ENCODE measurements around the gene FKBP1B.
"Not testable (repeated sequence)": the region's sequence is repeated elsewhere in the genome, so short reads cannot be mapped to it uniquely, and the experiment has no call there.

The FKBP1B gene

GRCh38 chr2:24049485-24050021 is at the start of gene FKBP1B:
FKBP1B (plus strand) TSS chr2:24049741; CDS start chr2:24049850, 109 bp downstream.
- DNase-seq (ENCODE audit: low read depth): peak; percentile 54

DNA sequence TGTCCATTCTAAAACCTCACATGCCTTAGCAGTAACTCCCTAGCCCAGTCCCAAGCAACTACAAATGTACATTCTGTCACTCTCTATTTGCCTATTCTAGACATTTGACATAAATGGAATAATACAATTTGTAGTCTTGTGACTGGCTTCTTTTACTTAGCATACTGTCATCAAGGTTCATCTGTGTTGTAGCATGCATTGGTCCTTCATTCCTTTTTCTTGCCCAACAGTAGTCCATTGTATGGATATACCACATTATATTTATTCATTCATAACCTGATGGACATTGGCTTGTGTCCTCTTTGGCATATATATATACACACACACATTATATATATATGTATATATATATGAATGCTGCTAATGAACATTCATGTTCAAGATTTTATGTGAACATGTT is 41.8 kb upstream of the FKBP1B start:
- no peak for DNase-seq (ENCODE audit: low read depth)

GRCh38 chr2:24008672-24009366 is 40.7 kb upstream of the FKBP1B start:
- DNase-seq (ENCODE audit: low read depth): no peak

DNA sequence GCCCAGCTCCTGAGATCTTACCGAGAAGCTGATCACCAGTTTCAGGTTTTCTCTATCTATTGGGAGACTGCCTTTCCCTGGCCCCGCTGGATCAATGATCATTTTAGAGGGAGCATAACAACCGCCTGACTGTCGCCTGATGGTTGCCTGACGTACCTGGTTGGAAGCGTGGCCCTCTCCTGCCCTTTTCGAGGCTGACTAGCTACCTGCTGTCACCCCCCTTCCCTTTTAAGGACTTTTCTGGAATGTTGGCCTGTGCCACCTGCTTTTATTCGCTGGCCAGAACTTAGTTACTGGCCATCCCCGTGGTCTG is 40.2 kb upstream of the FKBP1B start:
- DNase-seq (ENCODE audit: low read depth): no peak

GRCh38 chr2:24009680-24010476 is 39.7 kb upstream of the FKBP1B start, which contains the start of gene MFSD2B:
MFSD2B (plus strand) TSS chr2:24010085; CDS start chr2:24010097, 12 bp downstream.
- DNase-seq (ENCODE audit: low read depth): peak; percentile 13

DNA sequence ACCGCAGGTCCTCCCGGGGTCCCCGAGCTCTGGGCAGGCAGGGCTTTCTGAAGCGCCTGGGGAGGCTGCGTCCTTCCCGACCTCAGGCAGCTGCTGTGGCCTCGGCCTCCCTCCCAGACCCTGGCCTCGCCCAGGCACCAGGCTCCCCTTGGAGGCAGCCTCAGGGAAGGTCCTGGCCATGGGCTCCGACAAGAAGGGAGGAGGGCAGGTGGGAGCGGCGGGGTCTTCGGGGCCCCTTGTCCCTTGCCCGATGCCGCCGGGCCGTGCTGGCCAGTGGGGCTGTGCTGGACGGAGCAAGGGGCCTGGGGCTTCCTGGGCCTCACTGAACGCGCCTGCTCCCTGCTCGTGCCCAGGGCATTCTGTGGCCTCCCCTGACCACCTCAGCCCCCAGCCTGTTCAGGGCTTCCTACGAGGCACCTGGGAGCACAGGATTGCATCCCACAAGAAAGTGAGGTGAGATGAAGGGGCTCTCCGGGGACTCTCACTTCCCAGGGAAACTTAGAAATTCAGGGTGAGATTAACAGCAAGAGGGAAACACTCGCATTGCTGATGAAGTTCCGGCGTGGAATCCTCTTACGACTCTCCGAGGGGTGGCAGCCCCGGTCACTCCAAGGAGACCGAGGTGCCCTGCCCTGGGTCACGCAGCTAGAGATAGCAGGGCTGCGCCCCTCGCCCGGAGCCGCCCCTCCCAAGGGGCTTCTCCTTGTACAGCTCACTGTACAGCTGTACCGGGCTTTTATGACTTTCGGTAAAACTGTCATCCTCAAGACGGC is 38.9 kb upstream of the FKBP1B start:
- DNase-seq (ENCODE audit: low read depth): no peak

DNA sequence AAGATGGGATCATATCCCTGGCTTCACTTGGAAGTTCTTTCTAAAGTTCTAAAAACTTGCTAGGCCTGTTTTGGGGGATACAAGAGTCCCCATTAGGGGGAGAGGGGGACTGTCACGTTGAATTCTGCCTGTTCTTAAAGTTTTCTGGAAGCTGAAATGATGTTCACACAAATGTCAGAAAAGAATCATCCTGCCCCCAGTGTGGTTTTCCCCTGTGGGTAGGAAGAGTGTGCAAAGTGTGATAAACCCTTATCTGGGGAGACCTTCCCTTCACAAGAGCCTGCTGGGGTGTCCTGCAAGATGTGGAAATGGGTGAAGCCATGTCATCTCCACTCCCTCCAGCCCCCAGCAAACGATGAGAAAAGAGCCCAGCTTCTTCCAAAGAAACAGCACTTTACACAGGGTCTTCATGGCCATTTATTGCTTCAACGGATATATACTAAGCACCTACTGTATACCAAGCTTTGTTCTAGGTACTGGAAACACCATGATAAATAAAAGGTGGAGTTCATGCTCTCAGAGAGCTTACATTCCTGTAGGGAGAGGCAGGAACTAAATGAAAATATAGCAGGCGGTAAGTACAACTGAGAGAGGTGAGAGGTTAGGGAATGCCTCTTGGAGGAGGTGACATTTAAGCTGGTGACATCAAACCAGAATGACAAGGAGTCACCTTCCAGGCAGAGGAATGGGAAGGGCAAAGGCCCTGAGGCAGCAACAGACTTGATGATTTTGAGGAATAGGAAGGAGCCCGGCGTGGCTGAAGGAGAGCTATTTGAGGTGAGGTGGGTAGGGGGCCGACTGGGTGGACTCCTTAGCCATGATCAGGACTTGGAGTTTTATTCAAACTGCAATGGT is 38.1 kb upstream of the FKBP1B start:
- no peak for DNase-seq (ENCODE audit: low read depth)

DNA sequence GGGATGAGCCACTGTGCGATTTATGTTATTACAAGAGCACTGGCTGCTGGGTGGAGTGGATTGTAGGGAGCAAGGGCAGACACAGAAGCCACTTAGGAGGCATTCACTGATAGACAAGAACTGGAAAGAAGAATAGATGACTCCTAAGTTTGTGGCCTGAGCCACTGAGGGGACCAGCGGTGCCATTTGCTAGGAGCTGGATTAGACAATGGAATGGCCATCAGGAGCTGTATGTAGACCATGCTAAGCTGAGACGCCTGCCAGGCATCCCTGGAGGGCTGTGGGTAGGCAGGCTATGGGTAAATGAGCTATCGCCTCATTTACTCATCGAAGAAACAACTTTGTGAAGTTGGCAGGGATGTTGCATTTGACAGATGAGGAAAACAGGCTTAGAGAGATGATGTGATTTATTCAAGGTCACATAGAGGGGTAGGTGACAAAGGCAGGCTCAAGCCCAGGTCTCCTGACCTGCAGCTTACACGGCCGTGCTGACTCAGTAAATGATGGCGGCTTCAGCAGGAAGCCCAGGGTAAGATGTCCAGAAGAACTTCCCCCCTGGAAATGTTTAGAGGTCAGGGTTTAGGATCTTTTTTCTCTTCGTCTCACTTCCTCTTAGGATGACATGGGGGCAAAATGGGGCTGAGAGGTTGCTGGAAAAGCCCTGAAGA is 36.9 kb upstream of the FKBP1B start:
- no peak for DNase-seq (ENCODE audit: low read depth)

GRCh38 chr2:24014902-24015301 is 34.6 kb upstream of the FKBP1B start:
- not testable (repeated sequence) for DNase-seq (ENCODE audit: low read depth)

- peak; percentile 86 for DNase-seq (ENCODE audit: low read depth)
Observed at GRCh38 chr2:24015562-24016375, 33.8 kb upstream of the FKBP1B start.

DNA sequence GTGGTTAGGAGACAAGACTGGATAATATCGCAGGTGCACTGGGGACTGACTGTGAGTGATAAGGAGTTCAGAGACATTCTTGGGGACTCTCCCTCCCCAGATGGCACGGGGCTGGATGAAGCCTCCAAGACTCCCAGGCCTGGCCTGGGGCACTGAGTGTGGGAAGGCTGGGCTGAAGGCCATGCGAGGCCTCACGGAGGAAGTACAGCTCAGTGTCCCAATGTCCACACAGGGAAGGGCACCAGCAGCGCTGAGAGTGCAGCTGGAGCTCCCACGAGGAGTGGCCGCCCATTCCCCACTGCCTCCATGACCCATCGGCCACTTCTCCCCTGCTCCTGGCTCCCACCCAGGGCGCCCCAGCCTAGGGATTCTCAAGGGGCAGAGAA is 33.2 kb upstream of the FKBP1B start:
- no peak for DNase-seq (ENCODE audit: low read depth)

GRCh38 chr2:24016853-24017703 is 32.5 kb upstream of the FKBP1B start:
- DNase-seq (ENCODE audit: low read depth): no peak

DNA sequence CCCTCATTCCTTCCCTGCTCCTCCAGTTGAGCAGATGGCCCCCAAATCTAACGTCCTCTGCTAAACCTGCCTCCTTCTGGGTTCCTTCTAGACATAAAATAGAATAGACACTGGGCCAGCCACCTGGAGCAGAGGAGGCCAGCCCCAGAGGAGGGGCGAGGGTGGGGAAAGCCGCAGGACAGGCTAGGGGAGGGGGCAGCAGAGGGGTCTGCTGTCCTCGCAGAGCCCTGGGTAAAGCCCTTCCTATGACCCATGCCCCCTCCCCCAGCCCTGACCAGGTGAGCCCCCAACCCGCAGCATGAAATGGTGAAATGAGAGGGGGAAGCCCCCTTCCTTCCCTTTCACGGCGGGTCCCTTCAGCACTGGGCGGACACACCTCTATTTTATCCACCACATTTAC is 31.8 kb upstream of the FKBP1B start:
- no peak for DNase-seq (ENCODE audit: low read depth)

GRCh38 chr2:24018241-24018640 is 31.3 kb upstream of the FKBP1B start:
- DNase-seq (ENCODE audit: low read depth): no peak

DNA sequence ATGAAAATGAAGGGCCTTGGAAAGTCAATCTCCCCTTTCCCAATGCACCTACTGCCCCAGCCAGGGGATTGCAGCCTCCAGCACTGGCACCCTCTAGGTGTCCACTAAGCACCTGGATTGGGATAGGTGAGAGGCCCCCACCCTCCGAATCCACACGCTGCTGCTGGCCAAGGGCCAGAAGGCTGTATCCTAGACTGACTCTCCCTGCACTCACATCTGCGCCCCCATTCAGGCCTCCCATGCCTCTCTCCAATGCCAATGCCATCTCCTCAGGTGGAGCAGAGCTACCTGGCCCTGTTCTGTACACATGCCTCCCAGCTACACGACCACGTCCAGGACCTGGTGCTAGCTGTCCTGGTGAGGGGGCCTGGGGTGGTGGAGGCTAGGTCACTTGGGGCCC is 29.8 kb upstream of the FKBP1B start:
- no peak for DNase-seq (ENCODE audit: low read depth)

DNA sequence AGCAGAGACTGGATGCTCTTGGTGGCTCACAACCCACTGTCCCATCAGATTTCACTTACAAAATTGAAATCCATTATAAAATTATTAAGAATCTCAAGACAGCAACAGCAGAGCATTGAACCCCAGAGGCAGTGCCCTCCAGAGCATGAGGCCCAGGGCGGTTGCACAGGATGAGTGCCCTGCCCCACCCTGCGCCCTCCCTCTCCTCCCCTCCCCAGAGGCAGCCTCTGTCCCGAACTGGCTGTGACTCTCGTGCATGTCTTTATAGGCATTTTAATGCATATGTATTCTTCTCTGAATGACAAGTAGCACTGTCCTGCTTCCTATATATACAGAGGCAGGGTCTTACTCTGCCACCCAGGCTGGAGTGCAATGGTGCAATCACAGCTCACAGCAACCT is 29.3 kb upstream of the FKBP1B start:
- no peak for DNase-seq (ENCODE audit: low read depth)

DNA sequence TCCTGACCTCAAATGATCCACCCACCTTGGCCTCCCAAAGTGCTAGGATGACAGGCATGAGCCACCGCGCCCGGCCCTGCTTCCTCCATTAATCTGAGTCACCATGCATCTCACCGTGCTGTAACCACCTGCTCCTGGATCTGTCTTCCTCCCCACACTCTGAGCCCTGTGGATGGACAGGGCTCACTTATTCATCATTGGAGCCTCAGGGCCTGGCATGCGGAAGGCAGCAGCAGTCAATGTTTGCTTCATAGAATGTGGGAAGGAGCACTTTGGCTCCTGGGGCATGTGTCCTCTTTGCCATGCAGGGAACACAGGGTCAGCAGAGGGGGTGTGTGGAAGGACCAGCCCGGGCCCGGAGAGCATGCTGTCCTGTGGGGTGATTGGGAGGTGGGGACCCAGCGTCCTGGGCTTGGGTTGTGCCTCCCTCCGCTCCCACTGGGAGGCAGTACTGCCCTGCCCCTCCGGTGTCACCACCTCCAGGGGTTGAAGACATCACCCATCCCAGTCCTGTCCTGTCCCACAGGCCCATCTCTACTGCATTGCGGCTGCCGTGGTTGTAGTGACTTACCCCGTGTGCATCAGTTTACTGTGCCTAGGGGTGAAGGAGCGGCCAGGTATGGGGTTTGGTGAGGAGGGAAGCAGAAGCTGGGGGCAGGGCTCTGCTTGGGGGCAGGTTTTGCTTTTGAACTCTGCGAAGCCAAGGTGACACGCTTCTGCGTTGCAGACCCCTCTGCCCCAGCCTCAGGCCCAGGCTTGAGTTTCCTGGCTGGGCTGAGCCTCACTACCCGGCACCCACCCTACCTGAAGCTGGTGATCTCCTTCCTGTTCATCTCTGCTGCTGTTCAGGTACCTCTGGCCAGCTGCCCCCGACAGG is 28.2 kb upstream of the FKBP1B start:
- DNase-seq (ENCODE audit: low read depth): no peak

- no peak for DNase-seq (ENCODE audit: low read depth)
Observed at GRCh38 chr2:24022324-24022974, 27.1 kb upstream of the FKBP1B start.

Data from iris pigment epithelial cell (primary cell).